IPS DF 4.7 (cell line): ENCODE results near the gene ZNF780A.
A peak's percentile ranks its signal among the peaks of the same experiment; 100 is the strongest.
"Not testable (repeated sequence)": the region's sequence is repeated elsewhere in the genome, so short reads cannot be mapped to it uniquely, and the experiment has no call there.

Experiments
- DNase-seq: peaks from one replicate; pipeline ENCODE4 v3.0.0-alpha.2; 2013; ENCODE audit warnings: low spot score; ENCODE audit errors: extremely low read depth

The ZNF780A gene

DNA sequence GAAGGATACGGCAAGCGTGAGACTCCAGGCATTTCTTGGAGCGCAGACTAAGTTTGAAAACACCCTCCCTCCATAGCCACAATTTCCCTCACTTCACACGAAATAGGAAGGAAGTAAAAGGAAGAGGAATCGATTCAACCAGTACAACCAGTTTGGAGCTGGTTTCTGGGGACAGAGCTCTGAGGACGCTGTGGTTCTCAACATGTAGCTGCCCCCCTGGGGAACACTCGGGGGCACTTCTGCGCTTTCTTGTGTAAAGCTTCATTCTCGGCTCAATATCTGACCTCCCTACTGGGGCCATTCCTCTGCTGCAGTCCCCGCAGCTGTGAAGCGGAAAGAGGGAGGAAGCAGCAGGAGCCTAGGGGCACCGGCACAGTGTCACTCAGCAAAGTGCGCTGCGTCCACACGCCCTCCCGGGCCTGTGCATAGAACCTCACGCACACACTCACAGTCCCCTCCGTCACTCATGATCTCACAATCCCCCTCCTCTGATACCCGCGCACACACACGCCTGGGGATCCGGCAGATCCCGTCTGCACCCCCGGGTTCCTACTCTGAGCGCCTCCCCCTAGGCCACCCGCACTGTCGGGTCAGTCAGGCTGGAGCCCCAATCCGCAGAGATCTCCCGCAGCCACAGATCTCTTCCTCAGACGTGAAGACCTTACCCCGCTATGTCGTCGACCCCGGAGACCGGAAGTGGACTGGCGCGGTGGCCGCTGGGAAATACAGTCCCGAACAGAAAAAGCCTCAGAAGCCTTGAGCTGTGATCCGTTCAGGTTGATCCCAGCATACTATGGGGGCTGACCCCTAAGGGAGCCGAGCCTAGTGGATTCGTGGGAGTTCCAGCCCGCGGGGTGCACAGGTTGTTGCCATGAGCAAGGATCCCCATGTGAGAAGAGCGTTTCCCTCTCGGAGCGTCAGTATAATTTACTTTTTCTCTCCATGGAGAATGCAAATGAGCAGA is at the start of gene ZNF780A:
ZNF780A (minus strand) TSS at position 703 of the 964 bp plus-strand sequence. CDS start 6,190 bp downstream, outside the sequence.
- peak; percentile 62 for DNase-seq

DNA sequence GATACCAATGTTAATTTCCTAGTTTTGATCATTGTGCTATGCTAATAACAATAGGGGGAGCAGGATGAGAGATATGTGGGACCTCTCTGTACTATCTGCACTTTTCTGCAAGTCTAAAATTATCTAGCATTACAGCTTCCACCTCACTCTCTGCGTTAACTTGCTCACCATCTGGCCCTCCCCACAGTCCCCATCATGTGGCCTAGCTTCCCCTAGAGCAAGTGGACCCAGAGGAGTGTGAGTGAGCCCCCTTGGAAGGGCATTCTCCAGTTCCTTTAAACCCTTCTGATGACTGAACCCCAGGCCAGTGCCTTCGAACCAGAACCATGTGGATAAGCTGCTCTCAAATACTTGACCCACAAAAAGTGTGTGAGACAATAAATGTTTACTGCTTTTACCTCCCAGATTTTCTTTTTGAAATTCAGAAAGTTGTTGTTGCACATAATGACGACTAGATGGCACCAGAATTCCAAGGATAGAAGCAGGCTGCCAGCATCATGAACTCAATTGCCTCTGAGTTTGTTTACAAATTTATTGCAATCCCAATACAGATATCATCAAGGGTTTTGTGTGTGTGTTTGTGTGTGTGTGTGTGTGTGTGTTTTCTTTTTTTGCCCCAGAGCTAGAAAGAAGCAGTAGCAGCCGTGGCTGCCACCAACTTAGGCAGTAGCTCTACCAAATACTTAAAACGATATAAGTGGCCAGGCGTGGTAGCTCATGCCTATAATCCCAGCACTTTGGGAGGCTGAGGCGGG is 49.0 kb upstream of the ZNF780A start:
- DNase-seq, result no peak

DNA sequence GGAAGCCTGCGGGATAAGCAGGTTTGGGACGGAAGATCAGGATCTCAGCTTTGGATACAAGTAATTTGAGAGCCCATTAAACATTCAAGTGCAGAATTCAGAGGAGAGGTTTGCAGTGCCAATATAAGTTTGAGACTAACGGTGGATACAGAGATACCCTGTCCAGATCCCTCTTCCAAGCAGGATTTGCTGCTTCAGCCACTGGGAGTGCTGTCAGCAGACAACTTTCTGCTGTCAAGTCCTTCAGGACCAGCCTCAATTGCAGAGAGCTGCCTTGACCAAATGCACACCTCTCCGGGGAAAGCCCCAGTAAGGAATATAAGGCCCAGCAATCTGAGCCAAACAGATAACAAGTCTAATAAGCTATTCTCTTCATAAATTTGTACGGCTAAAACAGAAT is 46.1 kb upstream of the ZNF780A start:
- DNase-seq, result no peak

DNA sequence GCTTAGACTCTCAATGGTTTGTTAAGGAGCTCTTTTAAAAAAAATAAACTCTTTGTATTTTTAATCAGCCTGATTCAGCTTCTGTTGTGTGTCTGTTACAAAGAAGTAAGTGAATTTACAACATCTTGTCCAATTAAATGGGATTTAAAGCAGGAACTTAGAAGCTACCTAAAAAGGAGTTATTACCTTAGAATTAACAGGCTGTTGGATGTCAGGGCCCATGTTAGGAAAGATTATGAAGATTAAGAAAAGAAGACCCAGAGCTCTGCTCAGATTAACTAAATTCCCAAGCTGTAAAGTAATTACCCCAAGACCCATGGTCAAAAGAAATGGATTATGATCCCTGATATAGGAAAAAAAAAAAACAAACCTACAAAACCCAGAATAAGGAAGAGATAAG is 44.1 kb upstream of the ZNF780A start:
- no peak for DNase-seq

DNA sequence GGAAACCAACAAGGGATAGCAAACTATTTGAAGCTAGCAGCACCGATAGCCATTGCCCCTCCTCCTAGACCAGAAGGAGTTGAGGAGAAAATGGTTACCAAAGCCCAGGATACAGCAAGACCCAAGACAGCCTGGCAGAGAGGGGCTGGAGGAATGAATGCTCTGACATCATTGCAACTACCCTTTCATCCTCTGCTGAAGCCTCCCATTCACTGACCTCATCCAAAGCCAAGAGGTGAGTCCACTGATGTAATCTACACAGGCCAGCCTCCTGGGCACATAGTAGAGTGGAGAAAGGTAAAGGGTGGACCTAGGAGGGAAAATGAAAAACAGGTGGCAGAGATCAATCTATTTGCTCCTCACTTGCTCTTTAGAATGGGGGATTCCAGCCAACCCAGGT is 42.7 kb upstream of the ZNF780A start:
- DNase-seq, result no peak

DNA sequence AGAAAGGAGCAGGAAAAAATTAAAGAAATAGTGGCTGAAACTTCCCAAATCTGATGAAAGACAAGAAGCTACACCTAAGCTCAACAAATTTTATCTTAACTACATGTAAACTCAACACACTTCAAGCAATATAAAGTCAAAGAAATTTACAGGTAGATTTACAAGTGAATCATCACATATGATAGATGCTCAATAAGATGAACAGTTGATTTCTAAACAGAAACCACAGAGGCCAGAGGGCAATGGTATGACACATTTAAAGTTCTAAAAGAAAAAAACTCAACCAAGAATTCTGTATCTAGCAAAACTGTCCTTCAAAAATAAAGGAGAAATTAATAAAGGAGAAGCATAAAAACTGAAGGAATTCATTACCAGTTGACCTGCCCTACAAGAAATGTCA is 39.3 kb upstream of the ZNF780A start:
- DNase-seq, result no peak

DNA sequence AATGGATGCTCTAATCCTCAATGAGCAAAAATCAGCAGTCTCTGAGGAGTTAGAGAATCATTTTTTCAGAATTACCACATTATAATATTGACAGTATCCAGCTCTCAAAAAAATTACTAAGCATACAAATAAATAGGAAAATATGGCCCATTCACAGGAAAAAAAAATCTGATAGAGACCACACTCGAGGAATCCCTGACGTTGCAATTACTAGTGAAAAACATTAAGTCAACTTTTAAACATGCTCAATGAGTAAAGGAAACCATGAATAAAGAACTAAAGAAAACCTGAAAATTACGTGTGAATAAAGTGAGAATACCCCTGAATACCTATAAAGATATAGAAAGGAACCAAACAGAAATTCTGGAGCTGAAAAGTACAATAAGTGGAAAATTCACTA is 38.7 kb upstream of the ZNF780A start:
- no peak for DNase-seq

DNA sequence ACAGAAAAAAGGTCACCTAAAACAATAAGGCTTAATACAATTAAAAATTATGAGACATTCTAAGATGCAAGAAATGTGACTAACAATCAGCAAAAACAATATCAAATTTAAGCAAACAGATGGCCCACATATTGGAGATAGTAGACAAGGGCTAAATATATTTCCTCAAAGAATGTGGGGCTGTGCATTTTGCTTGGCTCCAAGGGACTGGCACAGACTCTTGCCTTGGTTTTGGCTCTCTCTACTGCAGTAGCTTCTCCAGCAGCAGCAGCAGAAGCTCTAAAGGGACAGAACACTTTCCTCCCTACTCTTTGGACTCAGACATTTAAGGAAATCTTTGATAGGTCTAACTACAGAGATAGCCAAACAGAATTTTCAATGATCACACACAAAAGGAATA is 38.2 kb upstream of the ZNF780A start:
- no peak for DNase-seq

DNA sequence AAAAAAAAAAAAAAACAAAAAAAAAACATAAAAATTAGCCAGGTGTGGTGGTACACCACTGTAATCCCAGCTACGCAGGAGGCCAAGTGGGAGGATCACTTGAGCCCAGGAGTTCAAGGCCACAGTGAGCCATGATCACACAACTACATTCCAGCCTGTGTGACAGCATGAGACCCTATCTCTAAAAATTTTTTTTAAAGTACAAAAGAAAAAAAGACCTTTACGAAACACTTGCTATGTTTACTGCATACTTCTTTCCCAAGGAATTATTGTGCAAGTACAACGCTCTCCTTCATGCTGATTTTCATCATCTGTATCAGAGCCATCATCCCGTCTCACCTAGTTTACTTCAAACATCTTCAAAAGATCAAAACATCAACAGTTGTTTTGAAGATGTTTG is 28.6 kb upstream of the ZNF780A start:
- DNase-seq, result no peak

DNA sequence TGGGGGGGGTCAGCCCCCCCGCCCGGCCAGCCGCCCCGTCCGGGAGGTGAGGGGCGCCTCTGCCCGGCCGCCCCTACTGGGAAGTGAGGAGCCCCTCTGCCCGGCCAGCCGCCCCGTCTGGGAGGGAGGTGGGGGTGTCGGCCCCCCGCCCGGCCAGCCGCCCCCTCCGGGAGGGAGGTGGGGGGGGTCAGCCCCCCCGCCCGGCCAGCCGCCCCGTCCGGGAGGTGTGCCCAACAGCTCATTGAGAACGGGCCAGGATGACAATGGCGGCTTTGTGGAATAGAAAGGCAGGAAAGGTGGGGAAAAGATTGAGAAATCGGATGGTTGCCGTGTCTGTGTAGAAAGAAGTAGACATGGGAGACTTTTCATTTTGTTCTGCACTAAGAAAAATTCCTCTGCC is 27.9 kb upstream of the ZNF780A start:
- not testable (repeated sequence) for DNase-seq

DNA sequence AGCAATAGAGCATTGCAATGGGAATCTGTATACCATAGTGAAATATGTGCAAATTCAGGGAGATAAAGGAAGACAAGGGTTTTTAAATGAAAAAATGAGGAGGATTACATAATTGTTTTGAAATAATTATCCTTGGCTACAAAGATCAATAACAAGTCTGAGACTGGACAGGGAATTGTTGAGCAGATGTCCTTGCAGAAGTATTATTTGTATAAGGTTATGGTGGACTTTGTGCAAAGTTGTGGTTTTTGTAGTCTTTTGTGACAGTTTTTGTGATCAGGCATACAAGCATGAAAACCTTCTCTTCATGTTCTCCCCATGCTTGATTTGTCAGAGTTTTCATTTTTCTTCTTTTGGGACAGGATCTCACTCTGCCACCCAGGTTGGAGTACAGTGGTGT is 25.3 kb upstream of the ZNF780A start:
- DNase-seq, result no peak

DNA sequence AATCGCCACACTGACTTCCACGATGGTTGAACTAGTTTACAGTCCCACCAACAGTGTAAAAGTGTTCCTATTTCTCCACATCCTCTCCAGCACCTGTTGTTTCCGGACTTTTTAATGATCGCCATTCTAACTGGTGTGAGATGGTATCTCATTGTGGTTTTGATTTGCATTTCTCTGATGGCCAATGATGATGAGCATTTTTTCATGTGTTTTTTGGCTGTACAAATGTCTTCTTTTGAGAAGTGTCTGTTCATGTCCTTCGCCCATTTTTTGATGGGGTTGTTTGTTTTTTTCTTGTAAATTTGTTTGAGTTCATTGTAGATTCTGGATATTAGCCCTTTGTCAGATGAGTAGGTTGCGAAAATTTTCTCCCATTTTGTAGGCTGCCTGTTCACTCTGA is 23.4 kb upstream of the ZNF780A start:
- not testable (repeated sequence) for DNase-seq

DNA sequence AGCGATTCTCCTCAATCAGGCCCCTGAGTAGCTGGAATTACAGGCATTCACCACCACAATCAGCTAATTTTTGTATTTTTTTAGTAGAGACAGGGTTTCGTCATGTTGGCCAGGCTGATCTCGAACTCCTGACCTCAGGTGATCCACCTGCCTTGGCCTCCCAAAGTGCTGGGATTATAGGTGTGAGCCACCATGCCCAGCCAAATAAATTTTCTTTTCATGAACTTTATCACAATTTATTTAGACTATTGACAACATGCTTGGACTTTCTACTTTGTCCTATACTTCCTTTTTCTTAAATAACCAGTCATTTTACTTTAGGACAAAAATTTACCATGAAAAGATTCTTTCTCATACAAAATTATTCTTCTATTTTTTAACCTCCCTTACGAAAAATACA is 21.5 kb upstream of the ZNF780A start:
- DNase-seq, result not testable (repeated sequence)

DNA sequence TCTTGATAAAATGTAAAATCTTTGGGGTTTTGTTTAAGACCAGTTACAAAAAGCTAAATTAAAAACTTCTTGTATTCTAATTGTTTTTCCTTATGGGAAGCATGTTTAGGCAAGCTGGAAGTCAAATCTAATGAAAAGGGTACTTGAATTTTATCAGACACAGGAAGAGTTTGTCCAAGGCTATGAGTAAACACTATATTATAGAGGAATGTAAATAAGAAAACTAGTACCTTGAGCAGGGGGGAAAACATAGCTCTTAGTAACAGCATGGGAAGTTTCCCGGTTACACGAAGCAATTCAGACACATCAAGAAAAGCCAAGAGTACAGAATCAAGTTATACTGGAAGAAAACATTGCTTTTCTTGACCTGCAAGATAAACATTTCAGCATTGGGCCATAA is 19.8 kb upstream of the ZNF780A start:
- no peak for DNase-seq

DNA sequence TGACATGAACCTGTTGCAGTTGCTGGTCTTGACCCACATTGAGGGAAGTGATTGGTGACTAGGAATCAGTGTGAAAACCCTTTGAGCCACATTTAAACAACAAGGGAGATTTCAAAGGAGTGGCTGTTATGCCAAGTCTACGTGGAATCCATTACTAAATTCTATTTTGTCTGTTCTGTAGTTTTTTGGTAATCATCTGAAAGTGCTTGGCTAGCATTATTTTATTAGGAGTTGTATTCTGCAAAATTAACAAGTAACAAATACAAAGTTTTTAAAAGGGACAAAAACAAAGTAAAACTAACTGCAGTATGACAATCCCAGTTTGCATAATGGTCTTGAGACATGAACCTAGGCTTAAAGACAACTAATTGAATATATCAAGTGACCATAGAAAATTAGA is 14.0 kb upstream of the ZNF780A start:
- no peak for DNase-seq

DNA sequence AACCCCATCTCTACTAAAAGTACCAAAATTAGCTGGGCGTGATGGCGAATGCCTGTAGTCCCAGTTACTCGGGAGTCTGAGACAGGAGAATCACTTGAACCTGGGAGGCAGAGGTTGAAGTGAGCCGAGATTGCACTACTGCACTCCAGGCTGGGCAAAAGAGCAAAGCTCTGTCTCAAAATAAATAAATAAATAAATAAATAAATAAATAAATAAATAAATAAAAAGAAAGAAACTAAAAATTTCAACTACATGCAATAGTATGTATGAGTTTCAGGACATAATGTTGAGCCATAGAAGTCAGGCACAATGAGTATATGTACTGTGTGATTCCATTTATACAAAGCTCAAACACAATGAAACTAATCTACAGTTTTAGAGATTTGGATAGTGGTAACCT is 12.9 kb upstream of the ZNF780A start:
- no peak for DNase-seq

DNA sequence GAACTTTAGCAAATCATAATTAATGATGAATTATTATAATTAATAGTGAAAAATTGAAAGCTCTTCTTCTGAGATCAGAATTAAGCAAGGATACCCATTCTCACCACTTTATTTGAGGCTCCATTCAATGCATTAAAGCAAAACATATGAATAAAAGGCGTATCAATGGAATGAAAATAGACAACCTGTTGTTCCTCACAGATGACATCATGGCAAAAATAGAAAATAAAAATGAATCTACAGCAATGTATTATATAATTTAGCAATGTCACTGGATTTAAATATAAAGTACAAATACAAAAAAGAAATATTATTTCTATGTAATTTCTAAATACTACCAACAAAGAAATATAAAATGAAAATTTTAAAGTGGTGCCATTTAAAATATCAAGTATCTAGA is 11.1 kb upstream of the ZNF780A start:
- no peak for DNase-seq

DNA sequence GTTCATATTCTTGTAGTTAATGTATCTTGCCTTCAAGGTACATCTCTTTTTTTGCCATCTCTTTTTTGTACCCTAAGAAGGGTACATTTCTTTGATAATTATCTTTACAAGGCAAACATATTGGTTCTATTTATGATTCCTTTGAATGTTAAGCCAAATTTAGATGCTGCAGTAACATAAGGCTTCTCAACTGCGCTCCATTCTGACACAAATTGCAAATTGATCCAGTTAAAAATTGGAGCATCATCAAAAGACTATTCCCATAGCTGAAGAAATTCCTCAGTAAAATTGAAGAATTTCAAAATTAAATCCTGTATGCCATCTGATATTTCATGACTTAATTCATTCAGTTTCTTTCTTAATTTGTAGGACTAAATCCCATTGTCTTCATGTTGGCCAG is 2.7 kb upstream of the ZNF780A start:
- no peak for DNase-seq

DNA sequence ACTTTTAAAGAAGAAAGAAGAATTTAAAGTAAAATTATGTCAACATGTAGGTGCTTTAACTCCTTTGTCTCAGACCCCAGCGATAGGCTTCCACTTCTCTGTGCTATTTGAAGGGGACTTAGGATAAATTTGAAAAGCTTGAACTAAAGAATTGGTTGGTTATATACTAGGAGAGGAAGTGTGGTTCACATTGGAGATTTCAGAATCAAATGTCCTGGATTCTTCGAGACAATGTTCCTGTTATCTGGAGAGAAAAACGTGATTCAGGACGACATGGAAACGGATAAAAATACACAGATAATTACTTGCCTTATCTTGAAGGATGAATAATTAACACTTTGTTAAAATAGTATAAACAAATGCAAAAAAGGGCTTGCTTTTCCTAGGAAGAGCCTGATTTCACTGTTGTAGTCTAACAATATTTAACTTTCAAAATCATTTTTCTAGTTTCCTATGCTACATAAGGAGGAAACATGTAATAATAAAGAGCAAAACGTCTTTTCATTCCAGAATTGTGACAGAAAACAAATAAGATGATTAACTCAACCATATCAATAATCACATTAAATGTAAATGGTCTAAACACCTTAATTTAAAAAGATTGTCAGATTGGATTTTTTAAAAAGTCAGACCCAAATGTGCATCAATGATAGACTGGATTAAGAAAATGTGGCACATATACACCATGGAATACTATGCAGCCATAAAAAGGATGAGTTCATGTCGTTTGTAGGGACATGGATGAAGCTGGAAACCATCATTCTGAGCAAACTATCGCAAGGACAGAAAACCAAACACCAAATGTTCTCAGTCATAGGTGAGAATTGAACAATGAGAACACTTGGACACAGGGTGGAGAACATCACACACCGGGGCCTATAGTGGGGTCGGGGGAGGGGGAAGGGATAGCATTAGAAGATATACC is 724 bp upstream of the ZNF780A start:
- no peak for DNase-seq

DNA sequence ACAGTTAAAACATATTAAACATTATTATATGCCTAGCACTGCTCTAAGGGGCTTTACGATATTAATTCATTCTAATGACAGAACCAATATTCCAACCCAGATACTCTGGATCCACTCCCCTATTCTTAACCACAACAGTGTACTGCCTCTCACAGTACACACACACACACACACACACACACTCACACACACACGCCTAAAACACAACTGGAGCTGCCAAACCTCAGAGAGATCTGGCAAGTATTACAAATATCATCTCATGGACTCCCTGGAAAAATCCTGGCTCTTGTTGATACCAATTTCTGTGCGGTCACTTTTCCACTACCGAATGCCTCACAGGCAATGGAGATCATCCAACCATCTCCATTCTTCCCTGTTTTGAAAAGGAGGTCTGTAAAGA is 1.3 kb downstream of the ZNF780A start:
- DNase-seq, result no peak

DNA sequence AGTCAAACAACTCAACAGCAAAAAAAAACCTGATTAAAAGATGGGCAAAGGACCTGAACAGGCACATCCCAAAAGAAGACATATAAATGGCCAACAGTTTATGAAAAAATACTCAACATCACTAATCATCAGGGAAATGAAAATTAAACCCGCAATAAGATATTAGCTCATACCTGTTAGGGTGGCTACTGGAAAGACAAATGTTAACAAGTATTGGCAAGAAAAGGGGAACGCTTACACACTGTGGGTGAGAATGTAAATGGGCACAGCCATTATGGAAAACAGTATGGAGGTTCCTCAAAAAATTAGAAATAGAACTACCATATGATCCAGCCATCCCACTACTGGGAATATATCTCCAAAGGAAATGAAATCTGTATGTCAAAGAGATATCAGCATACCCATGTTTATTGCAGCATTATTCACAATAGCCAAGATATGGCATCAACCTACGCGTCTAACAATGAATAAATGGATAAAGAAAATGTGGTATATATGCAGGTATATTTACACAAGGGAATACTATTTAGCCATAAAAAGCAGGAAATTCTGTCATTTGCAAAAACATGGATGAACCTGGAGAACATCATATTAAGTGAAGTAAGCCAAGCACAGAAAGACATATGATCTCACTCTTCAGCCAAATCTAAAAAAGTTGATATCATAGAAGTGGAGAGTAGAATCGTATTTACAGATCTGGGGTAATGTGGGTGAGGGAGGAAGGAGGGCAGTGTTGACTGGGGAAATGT is 2.3 kb downstream of the ZNF780A start:
- no peak for DNase-seq
